Measurements from ENCODE around the gene OSCAR.

The OSCAR gene, protein sequence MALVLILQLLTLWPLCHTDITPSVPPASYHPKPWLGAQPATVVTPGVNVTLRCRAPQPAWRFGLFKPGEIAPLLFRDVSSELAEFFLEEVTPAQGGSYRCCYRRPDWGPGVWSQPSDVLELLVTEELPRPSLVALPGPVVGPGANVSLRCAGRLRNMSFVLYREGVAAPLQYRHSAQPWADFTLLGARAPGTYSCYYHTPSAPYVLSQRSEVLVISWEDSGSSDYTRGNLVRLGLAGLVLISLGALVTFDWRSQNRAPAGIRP

GRCh38 chr19:54100561-54100960, at the start of gene OSCAR:
OSCAR (minus strand) TSS chr19:54100803; CDS start chr19:54100792, 11 bp downstream.
- peak; percentile 52 for DNase-seq

GRCh38 chr19:54149021-54149812, 48.6 kb upstream of the OSCAR start:
- DNase-seq = no peak

DNA sequence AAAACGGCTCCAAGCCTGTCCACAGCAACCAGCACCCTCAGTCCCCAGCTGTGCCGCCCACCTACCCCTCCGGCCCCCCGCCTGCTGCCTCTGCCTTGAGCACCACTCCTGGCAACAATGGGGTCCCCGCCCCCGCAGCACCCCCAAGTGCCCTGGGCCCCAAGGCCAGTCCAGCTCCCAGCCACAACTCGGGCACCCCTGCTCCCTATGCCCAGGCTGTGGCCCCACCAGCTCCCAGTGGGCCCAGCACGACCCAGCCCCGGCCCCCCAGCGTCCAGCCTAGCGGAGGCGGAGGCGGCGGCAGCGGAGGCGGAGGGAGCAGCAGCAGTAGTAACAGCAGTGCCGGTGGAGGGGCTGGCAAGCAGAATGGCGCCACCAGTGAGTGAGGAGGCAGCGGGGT, 47.6 kb upstream of the OSCAR start:
- DNase-seq = no peak

- DNase-seq = no peak
Measured at GRCh38 chr19:54147676-54148075, 47.1 kb upstream of the OSCAR start.

DNA sequence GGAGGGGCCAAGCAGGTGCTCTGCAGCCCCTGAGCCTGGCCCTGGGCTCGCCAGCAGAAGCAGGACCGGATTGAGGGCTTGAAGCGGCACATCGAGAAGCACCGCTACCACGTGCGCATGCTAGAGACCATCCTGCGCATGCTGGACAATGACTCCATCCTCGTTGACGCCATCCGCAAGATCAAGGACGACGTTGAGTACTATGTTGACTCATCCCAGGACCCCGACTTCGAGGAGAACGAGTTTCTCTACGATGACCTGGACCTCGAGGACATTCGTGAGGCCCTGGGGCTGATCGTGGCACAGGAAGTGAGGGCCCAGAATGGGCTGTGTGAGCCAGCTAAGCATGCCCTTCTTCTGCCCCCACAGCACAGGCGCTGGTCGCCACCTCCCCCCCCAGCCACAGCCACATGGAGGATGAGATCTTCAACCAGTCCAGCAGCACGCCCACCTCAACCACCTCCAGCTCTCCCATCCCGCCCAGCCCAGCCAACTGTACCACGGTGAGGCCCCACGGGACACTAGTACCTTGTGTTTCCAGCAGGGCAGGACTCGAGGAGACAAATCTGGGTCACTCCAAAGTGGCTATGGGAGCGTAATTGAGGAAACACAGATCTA, 45.0 kb upstream of the OSCAR start:
- no peak for DNase-seq

DNA sequence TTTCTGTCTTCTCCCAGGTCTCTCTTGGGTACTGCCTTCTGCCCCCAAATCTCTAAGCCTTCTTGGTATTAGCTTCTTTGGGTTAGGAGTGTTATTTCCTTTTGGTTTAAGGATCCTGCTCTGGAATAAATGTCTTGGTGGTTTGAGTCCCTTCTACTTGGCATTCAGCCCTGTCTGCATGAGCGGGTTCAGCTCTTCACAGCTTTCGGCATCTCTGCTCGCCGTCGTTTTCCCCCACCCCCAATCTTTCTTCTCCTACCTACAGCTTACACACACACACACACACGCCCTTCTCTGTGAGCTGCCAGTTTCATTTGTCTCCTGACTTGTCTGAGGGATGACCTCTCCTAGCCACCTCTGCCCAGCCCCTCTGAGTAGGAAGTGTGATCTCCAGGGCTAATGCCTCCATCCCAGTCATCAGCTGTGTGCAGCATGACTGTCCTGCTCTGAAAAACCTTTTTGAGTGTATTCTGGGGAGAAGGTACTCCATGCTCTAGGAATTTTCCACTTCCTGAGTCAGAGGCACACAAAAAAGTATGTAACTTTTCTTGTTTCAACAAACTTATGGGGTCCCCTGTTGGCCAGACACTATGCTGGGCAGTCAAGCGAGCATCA, 41.7 kb upstream of the OSCAR start:
- DNase-seq = no peak

- no peak for DNase-seq
Measured at GRCh38 chr19:54141356-54141755, 40.8 kb upstream of the OSCAR start.

DNA sequence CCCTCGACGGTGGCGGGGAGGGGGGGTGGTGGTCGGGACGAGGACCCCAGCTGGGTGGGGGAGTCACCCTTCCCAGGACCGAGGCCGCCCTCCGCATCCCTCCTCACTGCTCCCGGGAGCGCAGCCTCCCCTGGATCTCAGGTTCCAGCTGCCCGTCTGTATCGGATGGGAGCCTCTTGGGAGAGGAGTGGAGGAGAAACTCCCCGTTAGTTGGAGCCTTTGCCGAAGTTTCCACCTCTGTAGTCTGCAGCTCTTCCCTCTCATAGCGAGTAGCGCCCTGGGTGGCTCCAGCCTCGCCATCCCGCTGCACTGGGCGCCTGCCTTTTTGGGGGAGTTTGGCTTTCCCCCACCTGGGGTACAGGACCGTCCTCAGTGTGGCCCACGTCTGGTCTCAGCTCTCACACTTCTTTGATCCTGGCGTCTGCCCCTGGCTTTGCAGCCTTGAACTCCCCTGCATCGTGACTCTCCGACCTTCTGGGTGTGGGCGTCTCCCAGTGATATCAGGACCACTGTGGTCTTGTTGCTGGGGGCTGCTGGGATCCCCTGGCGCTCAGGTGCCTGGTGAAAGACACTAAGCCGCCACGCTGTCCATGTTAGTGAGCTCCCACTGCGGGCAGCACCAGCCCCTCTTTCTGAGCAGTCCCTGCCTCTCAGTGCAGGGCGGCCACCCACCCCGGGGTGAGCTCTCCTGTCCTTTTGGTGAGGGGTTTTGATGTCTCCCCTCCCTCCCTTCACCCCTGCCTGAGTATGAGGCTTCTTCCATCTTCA, 38.1 kb upstream of the OSCAR start:
- DNase-seq = peak; percentile 42

DNA sequence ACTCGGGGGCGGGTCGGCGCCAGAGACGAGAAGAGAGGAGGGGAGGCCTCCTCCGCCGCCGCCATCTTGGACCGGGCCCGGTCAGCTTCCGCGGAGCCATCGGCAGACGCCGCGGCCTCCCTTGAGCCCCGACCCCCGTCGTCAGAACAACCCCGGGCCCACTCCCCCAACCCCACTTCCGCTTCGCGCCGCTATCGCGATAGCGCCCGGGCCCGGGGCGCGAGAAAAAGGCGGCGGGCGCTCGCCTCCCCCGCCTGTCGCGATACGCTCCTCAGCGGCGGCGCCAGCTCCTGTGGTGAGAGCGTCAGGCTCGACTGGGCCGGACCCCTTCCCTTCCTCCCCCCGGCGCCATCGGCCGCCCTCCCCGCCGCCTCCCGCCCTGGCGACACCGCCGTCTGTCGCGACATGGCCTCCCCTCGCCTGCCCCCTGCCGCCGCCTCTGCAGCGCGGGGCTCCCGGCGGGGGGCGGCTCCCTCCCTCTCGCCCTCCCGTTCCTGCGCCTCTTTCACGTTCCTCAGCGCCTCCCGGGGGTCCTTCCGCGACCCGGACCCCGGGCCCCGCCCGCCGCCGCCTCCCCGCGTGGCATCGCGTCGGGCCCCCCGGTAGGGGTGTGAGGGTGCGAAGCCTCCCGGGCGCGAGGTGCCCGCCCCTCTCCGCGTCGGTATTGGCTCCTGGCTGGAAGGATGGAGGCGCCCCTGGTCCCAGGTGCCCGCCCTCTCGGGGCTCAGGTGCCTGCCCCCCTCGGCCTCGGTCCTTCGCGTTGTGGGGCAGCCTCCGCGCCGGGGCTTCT, 37.3 kb upstream of the OSCAR start, which contains the start of gene CNOT3:
Gene CNOT3, plus strand, starts transcription at position 64 of the 790 bp plus-strand sequence. CDS start 5,217 bp downstream, outside the sequence.
- peak; percentile 37 for DNase-seq

DNA sequence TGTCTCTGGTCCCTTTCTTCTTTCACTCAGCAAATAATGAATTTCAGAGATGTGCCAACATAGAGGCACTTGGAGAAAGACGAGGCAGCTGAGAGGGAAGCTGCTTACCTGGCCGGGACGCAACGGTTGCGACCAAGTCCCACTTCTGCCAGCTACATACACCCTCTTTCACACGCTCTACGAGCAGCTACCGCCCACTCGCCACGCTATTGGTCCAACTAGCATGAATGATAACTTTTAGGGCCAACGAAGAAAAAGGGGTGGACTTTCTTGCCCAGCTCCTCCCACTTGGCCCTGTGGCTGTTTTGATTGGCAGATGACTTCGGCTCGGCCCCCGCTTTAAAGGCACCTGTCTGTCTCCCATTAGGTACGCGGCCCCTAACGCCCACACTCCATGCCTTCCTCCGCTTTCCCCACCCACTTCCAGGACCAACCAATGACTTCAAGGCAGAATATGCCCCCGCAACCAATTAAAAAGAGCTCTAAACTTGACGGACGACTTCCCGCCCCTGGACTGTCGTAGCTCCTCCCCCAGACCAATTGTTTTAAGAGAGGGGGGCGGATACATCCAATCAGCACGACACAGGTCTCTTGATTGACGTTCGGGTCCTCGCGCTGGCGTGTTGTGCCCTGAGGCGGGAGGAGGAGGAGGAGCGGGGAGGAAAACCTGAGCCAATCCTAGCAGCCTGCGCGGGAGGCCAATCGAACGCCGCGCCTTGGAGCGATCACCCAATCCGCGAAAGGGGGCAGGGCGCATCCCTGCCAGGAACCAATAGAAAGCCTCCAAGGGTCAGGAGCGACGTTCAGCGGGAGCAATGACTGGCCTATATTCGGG, 36.5 kb upstream of the OSCAR start:
- peak; percentile 100 for DNase-seq

DNA sequence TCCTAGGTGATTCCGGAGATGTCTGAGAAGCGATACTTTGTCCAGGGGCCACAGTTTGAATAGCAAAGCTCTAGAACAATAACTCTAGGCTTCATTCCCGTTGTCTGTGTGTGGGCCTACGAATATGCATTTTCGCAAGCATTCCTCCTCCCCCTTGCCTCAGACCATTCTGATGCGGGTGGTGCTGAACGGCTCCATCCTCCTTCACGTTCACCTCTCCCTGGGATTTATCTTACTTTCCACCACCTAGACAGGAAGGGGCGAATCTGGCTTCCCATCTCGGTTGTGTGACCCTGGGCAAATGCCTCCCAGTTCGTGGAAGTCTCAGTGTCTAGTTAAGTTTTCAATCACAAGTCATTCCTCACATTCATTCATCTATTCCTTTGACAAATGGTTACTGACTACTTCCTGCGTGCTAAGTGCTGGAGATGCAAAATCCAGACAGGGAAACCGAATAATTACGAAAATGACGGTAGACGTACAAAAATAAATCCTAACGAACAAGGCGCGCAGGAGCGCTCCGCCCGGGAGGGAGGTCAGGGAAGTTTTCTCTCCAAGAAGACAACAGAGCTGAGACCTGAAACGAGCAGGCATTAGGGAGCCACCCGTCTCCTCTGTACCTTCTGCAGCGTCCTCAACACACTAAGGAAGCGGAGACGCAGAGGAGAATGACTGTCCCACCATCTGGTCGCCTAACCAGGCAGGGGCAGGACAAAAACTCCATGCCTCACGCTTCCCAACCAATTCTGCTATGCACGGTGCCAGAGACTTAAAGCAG, 35.7 kb upstream of the OSCAR start:
- no peak for DNase-seq

- no peak for DNase-seq
Measured at GRCh38 chr19:54133957-54134590, 33.5 kb upstream of the OSCAR start.

GRCh38 chr19:54133312-54133956, 32.8 kb upstream of the OSCAR start:
- DNase-seq = peak; percentile 54

DNA sequence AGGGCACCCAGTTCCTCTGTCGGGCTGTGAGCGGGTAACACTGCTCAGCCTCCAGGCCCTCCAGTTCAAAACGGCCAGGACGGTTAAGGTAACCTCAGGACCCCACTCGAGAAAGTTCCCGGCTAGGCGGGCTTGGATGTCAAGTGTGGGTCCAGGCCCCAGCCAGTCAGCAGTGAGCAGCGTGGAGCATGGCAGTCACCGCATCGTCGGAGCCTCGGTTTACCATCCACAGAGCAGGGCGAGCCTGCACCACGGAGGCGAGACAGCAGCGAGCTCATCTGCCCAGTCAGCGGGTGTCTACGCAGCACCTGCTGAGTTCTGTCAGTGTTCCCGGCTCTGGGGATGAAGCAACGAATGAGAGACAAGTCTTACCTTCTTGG, 29.0 kb upstream of the OSCAR start:
- no peak for DNase-seq

DNA sequence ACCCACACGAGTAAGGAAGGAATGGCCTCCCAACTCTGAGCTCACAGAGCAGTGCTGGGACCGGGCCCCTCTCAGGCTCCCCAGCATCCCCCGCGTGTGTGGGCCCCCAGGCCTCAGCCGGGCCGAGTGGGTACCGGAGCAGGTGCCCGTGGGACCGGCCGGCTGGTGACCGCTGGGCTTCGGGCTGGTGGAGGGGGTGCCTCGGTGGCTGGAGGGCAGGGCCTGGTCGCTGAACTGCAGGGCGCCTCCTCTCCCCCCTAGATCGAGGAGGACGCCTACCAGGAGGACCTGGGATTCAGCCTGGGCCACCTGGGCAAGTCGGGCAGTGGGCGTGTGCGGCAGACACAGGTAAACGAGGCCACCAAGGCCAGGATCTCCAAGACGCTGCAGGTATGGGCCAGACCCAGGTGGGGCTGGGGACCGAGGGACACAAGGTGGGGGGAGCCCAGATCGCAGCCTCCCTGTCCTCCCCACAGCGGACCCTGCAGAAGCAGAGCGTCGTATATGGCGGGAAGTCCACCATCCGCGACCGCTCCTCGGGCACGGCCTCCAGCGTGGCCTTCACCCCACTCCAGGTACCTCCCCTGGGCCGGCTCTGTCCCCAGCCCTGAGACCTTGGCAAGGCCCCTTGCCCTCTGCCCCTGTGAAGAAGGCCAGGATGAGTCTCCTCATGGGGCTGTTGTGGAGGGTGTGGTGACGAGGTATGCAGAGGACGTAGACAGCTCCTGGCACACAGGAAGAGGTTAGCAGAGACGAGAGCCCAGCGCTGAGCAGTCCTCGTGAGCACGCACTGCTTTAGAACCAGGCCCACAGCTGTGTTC, 28.4 kb upstream of the OSCAR start:
- no peak for DNase-seq

- no peak for DNase-seq
Measured at GRCh38 chr19:54128441-54128725, 27.8 kb upstream of the OSCAR start.

GRCh38 chr19:54127688-54128440, 27.3 kb upstream of the OSCAR start:
- DNase-seq = no peak

DNA sequence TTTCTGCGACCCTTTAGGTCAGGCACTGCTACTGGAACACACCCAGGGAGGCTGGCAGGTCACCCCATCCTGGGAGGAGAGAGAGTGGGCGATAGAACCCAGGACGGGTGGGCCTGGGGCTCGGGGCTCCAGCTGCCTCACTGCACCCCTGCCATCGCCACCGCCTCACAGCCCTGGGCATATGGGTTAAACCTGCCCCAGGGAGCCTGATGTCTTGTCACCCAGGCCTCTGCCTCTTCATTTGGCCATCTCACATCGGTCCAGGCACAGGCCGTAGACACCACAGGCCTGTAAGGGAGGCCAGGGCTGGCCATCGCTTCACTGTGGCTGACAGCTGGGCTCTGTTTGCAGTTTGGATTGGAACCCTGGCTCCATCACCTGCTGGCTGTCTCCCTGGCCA, 25.1 kb upstream of the OSCAR start:
- no peak for DNase-seq
